KG1 (cell line): ENCODE results near the gene SPANXN5.
"Not testable (repeated sequence)": the region's sequence is repeated elsewhere in the genome, so short reads cannot be mapped to it uniquely, and the experiment has no call there.

Source experiments
- DNase-seq: peaks from one replicate; lab custom pipeline; 2025; lab: John Stamatoyannopoulos, UW

The SPANXN5 gene, protein sequence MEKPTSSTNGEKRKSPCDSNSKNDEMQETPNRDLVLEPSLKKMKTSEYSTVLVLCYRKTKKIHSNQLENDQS

DNA sequence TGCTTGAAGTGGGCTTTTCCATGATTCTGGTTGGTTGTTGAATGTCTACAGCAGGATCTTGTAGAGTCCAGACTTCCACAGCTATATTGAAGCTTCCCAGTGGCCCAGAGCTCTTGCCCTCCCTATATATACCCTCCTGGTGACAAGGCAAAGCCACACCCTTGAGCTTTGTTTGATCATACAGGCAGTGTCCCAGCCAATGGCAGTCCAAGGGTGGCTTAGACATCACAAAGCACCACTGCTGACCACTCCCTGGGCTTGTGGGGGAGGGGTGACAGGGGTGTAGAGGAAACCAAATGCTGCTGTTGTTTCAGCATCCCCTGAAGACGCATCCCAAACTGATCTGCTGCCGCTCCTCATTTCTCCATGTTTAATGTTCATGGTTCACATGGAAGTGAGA lies at the start of gene SPANXN5:
Gene SPANXN5 (minus strand): TSS at position 101 of the 400 bp plus-strand sequence. CDS start 79 bp downstream, at position 22.
- DNase-seq, result not testable (repeated sequence)

DNA sequence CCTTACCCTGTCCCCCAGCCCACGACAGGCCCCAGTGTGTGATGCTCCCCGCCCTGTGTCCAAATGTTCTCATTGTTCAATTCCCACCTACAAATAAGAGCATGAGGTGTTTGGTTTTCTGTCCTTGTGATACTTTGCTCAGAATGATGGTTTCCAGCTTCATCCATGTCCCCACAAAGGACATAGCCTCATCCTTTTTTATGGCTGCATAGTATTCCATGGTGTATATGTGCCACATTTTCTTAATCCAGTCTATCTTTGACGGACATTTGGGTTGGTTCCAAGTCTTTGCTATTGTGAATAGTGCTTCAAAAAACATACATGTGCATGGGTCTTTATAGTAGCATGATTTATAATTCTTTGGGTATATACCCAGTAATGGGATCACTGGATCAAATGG lies 46.4 kb upstream of the SPANXN5 start:
- DNase-seq, result not testable (repeated sequence)

DNA sequence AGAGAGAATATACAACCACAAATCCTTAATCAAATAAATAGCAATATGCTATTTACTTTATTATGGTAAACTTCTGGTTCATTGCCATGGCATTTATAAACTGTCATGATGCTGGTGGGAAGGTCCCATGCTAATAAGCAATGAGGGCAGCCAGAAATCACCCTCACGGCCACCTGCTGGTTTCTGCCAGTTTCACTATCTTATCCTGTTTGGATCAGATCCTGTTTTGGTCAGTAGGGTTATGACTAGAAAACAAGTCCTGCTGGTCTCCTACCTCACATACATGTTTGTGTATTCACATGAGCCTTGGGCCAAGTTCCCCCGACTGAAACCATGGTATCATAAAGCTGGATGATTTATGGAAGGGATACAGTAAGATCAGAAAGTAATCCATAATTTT lies 41.9 kb upstream of the SPANXN5 start:
- DNase-seq, result no peak

DNA sequence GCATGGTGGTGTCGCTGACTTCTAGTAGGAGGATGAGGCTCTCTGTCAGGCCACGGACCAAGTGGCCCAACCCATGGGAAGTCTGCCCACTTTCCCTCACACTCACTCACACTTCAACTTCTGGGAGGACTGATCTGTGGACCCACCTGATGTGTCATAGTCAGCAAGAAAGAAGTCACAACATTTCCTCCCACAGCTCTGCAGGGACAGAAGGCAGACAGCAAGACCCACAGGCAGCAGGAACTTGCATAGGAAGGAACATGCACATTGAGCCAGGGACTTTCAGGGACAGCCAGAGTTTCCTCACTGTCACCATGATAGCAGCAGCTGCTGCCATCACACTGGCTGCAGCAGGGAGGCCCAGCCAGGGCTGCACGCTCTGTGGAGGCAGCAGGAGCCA lies 33.3 kb upstream of the SPANXN5 start:
- no peak for DNase-seq

DNA sequence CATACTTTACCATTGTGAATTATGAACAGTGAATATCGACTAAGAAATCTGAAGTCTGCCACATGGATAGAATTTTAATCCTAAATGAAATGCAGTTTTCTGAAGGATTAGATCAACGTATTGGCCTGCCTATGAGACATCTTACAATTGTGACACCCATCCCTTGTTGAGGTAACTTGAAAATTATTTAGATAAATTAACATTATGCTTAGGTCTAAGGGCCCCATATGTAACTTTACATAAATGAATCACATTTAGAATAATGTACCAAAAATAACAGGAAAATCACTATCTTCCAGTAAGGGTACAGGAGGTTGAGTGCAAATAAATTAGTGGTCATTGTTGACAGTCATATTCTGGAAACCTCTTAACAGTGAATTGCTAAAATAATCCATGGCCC lies 27.4 kb upstream of the SPANXN5 start:
- DNase-seq, result no peak

DNA sequence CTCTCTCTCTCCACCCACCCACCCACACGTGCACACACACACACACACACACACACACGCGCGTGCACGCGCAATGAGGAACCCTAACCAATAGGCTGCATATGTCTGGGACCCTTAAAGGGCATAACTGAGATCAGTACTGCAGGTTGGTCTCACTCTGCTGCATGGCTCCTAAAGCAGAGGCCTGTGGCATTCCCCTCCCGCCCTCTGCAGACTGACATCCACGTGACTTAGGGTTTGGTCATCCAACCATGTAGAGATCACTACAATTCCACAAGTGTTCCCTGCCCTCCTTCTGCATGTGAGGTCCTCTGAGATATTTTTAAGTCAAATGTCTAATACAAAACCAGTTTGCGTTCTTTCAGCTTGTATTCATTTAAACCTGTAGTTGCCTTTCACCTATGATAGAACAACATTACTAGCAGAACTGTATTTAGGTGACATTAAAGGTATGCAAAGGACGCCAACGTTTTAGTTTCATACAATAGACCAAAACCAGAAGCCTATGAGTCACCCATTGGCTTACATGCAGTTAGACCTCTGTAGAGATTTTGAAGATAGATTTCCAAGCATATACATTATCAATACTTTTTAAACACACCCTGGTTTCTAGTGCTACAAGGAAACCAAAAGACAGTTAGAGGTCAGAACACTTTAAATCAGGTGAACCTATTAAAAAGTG lies 24.0 kb upstream of the SPANXN5 start:
- DNase-seq, result no peak

DNA sequence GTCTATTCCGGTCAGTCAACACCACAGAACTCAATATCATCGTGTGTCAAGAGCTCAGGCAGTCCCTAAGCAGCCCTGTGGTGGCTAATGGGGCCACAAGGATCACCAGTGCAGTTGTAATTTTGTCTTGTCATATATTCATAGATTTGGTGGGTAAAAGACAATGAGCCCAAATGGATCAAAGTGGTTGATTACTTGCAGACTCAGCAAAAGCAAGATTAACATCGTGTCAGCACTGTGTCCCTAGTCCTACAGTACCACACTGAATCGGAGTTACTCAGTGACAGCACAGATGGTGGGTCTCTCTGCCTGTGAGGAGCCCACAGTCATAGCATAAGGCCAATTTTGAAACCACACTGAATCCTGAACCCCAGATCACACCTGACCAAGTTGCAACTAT lies 22.6 kb upstream of the SPANXN5 start:
- DNase-seq, result no peak

DNA sequence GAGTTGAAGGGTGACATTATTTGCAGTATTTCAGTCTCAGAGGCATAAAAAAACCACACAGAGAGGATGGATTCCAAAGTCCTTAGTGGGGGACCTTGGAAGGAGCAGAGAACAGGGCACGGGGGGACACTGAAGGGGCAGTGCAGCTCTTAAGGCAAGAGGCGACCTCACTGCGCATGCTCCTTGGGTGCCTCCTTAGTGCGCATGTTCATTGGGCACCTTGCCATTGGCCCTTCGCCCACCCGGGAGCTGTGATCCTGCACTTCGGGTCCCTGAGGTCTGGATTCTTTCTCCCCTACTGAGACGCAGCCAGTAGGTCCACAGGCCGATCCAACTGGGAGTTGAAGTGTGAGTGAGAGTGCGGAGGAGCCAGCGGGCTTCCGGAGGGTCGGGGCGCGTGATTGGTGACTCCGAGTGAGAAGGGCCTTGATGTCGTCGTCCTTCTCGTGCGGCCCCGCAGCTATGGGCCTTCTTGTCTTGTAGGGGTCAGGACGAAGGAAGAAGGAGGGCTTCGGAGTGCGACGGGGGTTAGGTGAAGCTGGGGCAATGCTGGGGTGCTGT lies 13.9 kb upstream of the SPANXN5 start, which contains the start of gene XAGE5:
Gene XAGE5 (plus strand): TSS at position 223 of the 561 bp plus-strand sequence. CDS start 1,280 bp downstream, outside the sequence.
- DNase-seq, result no peak

DNA sequence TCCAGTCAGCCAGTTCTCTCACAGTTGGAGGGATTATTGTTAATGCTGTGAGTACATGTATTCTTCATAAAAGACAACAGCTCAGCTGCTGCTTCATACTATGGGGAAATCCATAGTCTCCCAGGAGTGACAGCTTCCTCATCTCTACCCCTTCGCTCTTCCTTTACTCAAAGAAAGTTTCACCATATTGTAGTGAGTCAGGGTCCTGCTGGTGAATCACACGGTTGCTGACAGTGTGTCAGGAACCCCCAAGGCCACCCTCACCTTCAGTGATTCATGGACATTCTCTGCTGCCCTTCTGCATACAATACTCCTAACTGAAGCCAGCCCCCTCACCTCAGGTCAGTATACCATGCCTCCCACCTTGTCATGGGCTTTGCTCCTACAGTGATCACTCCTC lies 7.6 kb upstream of the SPANXN5 start:
- not testable (repeated sequence) for DNase-seq

DNA sequence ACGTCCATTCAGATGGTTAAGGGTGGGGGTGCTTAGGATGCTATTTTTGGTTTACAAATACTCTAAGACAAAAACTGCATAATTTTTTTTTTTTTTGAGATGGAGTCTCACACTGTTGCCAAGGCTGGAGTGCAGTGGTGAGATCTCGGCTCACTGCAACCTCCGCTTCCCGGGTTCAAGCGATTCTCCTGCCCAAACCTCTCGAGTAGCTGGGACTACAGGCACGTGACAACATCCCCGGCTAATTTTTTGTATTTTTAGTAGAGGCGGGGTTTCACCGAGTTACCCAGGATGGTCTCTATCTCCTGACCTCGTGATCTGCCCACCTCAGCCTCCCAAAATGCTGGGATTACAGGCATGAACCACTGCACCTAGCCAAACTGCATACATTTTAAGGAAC lies 23.7 kb downstream of the SPANXN5 start:
- not testable (repeated sequence) for DNase-seq

DNA sequence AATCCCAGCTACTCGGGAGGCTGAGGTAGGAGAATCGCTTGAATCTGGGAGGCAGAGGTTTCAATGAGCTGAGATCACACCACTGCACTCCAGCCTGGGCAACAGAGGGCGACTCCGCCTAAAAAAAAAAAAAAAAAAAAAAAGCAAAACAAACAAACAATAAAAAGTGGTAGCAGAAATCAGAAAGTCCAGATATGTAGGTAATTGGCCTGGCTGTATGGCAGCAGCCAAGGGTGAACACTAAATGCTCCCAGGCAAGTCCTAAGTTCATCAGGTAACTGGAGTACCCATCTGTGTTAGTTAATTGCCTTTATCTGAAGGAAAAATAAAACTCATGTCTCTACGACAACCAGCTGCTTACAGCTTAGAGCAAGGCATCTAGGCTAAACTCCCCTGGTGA lies 31.2 kb downstream of the SPANXN5 start:
- DNase-seq, result not testable (repeated sequence)

DNA sequence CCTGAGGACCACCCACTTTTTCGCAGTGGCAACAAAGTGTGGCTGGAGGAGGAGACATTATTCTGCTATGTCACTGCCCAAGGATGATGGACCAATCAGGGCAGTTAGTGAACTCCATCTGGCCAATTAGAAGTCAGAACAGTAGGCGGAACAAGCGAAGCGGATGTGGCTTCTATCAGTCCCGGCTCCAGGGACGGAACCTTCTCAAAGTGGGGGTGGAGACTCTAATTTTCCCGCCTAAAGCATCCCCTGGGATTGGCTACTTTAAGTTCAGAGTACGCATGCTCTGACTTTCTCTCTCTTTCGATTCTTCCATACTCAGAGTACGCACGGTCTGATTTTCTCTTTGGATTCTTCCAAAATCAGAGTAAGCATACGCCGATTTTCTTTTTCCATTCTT lies 46.3 kb downstream of the SPANXN5 start, which contains the start of gene SSX2B:
Gene SSX2B (plus strand): TSS at position 301 of the 400 bp plus-strand sequence. CDS start 1,429 bp downstream, outside the sequence.
- DNase-seq, result not testable (repeated sequence)
